Chondrocyte (in vitro differentiated cells): ENCODE measurements around the gene HNRNPAB. TPM values are rescaled to one million over a fixed set of nuclear protein-coding genes. Genes with fewer than 3 reads are reported as not detected.
"Not testable (repeated sequence)": the region's sequence is repeated elsewhere in the genome, so short reads cannot be mapped to it uniquely, and the experiment has no call there.

Source experiments
- DNase-seq: peaks from one replicate; pipeline ENCODE4 v3.0.0; 2021; ENCODE audit warnings: mixed read lengths, low spot score
- H3K27ac Mint-ChIP-seq: one replicate; pipeline ENCODE4 v1.8.0; 2021; ENCODE audit warnings: mild to moderate bottlenecking, moderate library complexity, mixed read lengths; ENCODE audit not compliant: unreplicated experiment
- H3K27me3 Mint-ChIP-seq: 2 replicates; pipeline ENCODE4 v1.8.0; 2021; ENCODE audit warnings: low read depth, mixed read lengths
- H3K36me3 Mint-ChIP-seq: 2 replicates; pipeline ENCODE4 v1.8.0; 2021; ENCODE audit warnings: low read depth, mixed read lengths
- H3K4me1 Mint-ChIP-seq: 2 replicates; pipeline ENCODE4 v1.8.0; 2021; ENCODE audit warnings: low read depth, mild to moderate bottlenecking, mixed read lengths
- H3K4me3 Mint-ChIP-seq: one replicate; pipeline ENCODE4 v1.8.0; 2021; ENCODE audit warnings: mild to moderate bottlenecking, moderate library complexity, mixed read lengths; ENCODE audit not compliant: unreplicated experiment
- H3K9me3 Mint-ChIP-seq: 2 replicates; pipeline ENCODE4 v1.8.0; 2021; ENCODE audit warnings: low read depth, mixed read lengths
- total RNA-seq: library from RNA; stranded (reverse); gene quantifications from 3 replicates; pipeline ENCODE4 v1.2.1, GENCODE V29; 2021
- TF ChIP-seq, protein P1 (sequence below): fragments of 200-600 bp; sonication (generic); IDR thresholded peaks from 2 replicates; pipeline ENCODE4 v1.5.0; 2021; ENCODE audit warnings: antibody characterized with exemption, mild to moderate bottlenecking, moderate library complexity

The HNRNPAB gene
- total RNA-seq, 1 donor from 2014 or later: 156 TPM

DNA sequence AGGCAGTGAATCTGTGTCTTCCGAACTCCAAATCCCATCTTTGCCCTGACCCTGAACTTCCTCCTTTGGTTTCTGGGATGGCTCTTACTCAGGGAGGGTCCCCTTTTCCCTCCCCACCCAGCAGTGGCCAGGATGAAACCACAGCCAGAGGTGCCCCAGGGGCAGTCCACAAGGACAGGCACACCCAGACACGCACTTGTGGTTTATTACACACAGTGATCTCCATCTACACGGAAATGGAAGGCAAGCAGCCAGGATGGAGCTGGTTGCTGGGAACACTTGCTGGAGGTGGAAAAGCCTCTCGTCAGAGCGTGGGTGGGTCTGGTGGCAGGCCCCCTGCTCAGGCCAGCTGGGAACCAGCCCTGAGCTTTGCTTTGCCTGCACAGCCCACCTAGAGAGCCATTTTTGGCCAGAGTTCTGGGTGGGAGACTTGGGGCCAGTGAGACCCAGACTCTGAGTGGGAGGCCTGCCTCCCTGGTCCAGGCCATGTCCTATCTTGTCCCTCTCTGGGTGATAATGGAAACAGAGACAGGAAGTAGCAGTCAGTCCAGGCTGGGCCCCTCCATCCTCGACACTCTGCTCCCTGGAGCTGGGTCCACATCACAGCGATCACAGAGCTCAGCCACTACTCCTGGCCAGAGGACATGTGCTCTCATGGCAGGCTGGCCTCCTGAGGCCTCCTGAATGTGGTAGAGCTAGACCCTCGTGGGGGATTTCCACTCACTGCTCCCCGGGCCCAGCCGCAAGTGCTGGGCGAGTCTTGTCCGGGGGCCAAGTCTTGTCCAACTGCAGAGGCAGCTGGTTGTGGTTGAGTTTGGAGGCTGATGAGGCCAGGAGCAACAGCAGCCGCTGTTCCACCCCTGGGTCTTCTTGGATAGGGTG is 33.3 kb downstream of the HNRNPAB start:
- peak; percentile 72 for DNase-seq
- H3K36me3 Mint-ChIP-seq: no peaks in the 10 kb centered on the region
- H3K27ac Mint-ChIP-seq: no peak overlapping the region
- H3K4me1 Mint-ChIP-seq: peaks cover 4% of the 10 kb centered on the region
- no peaks in the 10 kb centered on the region for H3K9me3 Mint-ChIP-seq
- H3K27me3 Mint-ChIP-seq: no peaks in the 10 kb centered on the region
- H3K4me3 Mint-ChIP-seq: no peak overlapping the region
- TF ChIP-seq, protein P1, sequence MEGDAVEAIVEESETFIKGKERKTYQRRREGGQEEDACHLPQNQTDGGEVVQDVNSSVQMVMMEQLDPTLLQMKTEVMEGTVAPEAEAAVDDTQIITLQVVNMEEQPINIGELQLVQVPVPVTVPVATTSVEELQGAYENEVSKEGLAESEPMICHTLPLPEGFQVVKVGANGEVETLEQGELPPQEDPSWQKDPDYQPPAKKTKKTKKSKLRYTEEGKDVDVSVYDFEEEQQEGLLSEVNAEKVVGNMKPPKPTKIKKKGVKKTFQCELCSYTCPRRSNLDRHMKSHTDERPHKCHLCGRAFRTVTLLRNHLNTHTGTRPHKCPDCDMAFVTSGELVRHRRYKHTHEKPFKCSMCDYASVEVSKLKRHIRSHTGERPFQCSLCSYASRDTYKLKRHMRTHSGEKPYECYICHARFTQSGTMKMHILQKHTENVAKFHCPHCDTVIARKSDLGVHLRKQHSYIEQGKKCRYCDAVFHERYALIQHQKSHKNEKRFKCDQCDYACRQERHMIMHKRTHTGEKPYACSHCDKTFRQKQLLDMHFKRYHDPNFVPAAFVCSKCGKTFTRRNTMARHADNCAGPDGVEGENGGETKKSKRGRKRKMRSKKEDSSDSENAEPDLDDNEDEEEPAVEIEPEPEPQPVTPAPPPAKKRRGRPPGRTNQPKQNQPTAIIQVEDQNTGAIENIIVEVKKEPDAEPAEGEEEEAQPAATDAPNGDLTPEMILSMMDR: no peak

DNA sequence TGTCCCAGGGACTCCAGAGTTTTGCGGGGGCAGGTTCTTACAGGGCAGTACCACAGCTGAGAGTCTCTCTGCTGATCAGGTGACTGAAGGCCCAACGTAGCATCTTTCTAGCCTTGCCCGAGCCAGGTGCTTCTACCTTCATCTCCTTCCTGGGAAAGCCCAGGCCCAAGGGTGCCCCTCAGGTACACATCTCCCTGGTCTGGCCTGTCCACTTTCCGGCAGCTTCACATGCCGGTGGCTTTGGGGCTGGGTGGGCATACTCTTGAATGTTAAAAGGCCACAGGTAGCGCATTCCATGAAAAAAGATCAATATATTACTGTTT is 33.9 kb downstream of the HNRNPAB start:
- Mint-ChIP-seq H3K36me3 (no peaks in the 10 kb centered on the region), H3K27me3 (no peaks in the 10 kb centered on the region), H3K4me3 (no peak overlapping the region), H3K27ac (no peak overlapping the region), H3K4me1 (no peaks in the 10 kb centered on the region), H3K9me3 (no peaks in the 10 kb centered on the region)
- TF ChIP-seq, protein P1: no peak
- no peak for DNase-seq

DNA sequence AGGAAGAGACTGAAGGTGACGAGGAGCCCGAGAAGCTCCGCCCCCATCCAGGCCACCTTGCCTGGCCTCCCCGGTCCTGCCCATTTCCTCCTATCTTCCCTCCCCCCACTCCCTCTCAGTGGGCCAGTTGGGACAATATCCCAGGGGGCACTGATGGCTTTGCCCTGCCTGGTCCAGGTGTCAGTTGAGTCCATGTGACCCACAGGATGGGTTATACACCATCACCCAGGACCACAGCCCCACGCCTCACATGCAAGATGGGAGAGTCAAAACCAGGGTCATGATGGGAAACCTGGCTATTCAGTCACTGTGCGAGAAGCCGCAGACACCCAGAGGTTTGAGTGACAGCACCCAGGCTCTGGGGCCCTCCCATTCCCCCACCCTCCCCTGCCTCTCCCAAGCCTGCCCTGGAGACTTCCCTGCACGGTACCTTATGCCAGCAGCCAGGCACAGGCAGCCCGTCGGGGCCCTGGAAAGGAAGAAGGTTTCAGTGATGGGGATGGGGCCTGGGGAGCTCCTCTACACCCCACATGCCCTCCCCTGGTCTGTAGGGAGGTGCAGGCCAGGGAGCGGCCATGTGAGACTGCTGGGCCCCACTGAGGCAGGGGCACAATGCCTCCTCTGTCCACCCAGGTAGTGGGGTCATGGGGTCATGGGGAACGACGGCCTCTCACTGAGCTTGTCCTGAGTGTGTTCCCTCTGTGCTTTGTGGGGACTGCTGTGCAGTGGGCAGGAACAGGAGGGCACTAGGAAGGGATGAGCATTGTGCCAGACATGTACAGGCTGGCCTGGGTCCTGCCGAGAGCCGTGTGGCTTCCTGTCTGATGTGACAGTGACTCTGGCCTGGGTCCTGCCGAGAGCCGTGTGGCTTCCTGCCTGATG is 34.6 kb downstream of the HNRNPAB start:
- Mint-ChIP-seq H3K9me3 (no peaks in the 10 kb centered on the region), H3K4me1 (no peaks in the 10 kb centered on the region), H3K27ac (no peak overlapping the region), H3K27me3 (no peaks in the 10 kb centered on the region), H3K36me3 (no peaks in the 10 kb centered on the region), H3K4me3 (no peak overlapping the region)
- DNase-seq: peak; percentile 62
- TF ChIP-seq, protein P1: no peak

DNA sequence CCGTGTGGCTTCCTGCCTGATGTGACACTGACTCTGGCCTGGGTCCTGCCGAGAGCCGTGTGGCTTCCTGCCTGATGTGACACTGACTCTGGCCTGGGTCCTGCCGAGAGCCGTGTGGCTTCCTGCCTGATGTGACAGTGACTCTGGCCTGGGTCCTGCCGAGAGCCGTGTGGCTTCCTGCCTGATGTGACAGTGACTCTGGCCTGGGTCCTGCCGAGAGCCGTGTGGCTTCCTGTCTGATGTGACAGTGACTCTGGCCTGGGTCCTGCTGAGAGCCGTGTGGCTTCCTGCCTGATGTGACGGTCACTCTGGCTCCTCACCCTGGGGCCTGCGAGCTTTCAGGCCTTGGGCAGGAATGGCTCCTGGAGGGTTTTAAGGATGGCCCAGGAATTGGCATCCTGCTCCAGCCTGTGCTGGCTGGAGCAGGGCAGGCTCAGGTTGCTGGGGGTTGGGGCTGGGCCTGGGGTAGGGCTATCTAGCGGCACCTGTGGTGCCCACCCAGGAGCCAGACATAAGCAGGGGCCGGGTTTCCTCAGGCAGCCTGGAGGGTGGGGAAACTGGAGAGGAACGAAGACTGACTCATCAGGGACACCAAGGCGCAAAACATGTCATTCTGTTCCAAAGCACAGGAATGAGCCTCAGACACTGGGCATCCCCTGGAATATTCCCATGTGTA is 35.4 kb downstream of the HNRNPAB start:
- DNase-seq: peak; percentile 76
- not testable (repeated sequence) for H3K27me3 Mint-ChIP-seq, H3K4me3 Mint-ChIP-seq, H3K9me3 Mint-ChIP-seq, H3K27ac Mint-ChIP-seq, H3K36me3 Mint-ChIP-seq, H3K4me1 Mint-ChIP-seq

- TF ChIP-seq, protein P1: no peak
- DNase-seq: peak; percentile 74
- peaks cover 4% of the 10 kb centered on the region for H3K4me1 Mint-ChIP-seq
- H3K36me3 Mint-ChIP-seq: no peaks in the 10 kb centered on the region
- no peaks in the 10 kb centered on the region for H3K9me3 Mint-ChIP-seq
- no peak overlapping the region for H3K27ac Mint-ChIP-seq
- H3K27me3 Mint-ChIP-seq: no peaks in the 10 kb centered on the region
- H3K4me3 Mint-ChIP-seq: no peak overlapping the region
Observed at GRCh38 chr5:178240341-178240741, 36.0 kb downstream of the HNRNPAB start.
